CD4-positive, CD25-positive, alpha-beta regulatory T cell (primary cell): ENCODE results near the gene AGAP1. TPM values are rescaled to one million over a fixed set of nuclear protein-coding genes. Genes with fewer than 3 reads are reported as not detected.

Experiments
- ATAC-seq, 2 donors: fragments of 150-1000 bp; cut with Tn5 transposase; one replicate each; pipeline ENCODE4 v1.10.0; 2021; ENCODE audit warnings: low read depth in 2 of 2, moderate number of reproducible peaks in 2 of 2, moderate library complexity in 1 of 2
- DNase-seq, 3 donors: peaks; one replicate each; pipeline versions ENCODE4 v3.0.0 to v3.0.0-alpha.2; 2012 to 2022; ENCODE audit warnings: mixed read lengths in 1 of 3
- H3K27ac ChIP-seq: one replicate; pipeline ENCODE4 v1.7.0; 2013; ENCODE audit warnings: mild to moderate bottlenecking, low read length; ENCODE audit not compliant: insufficient read depth, poor library complexity, severe bottlenecking
- H3K27me3 ChIP-seq: one replicate; pipeline ENCODE4 v1.7.0; 2013; ENCODE audit warnings: low read length; ENCODE audit not compliant: control insufficient read depth, insufficient read depth
- H3K36me3 ChIP-seq: one replicate; pipeline ENCODE4 v1.7.0; 2013; ENCODE audit warnings: mild to moderate bottlenecking, low read length, moderate library complexity; ENCODE audit not compliant: control insufficient read depth, insufficient read depth
- H3K4me1 ChIP-seq: 2 replicates; pipeline ENCODE4 v1.7.0; 2013; ENCODE audit warnings: mild to moderate bottlenecking, low read length; ENCODE audit not compliant: insufficient read depth, control insufficient read depth, poor library complexity, severe bottlenecking
- H3K4me3 ChIP-seq: one replicate; pipeline ENCODE4 v1.7.0; 2013; ENCODE audit warnings: low read depth, mild to moderate bottlenecking, low read length, moderate library complexity
- H3K9me3 ChIP-seq, 2 experiments: 1 replicate in 1 of 2; 2 replicates in 1 of 2; pipeline ENCODE4 v1.7.0; 2013; ENCODE audit warnings: low read length in 2 of 2, mild to moderate bottlenecking in 1 of 2, moderate library complexity in 1 of 2; ENCODE audit not compliant: control insufficient read depth in 2 of 2
- H3K27ac Mint-ChIP-seq, 3 donors: one replicate each; pipeline ENCODE4 v1.8.0; 2020 to 2022; ENCODE audit warnings: mild to moderate bottlenecking in 3 of 3, mixed read lengths in 3 of 3, moderate library complexity in 2 of 3
- H3K27me3 Mint-ChIP-seq: one replicate; pipeline ENCODE4 v1.8.0; 2022; ENCODE audit warnings: mild to moderate bottlenecking, mixed read lengths
- H3K36me3 Mint-ChIP-seq: one replicate; pipeline ENCODE4 v1.8.0; 2020; ENCODE audit warnings: mixed read lengths
- H3K4me1 Mint-ChIP-seq, 4 donors: one replicate each; pipeline ENCODE4 v1.8.0; 2020 to 2022; ENCODE audit warnings: mixed read lengths in 4 of 4, mild to moderate bottlenecking in 1 of 4
- H3K4me3 Mint-ChIP-seq, 4 donors: one replicate each; pipeline ENCODE4 v1.8.0; 2020 to 2022; ENCODE audit warnings: mild to moderate bottlenecking in 4 of 4, mixed read lengths in 4 of 4, moderate library complexity in 3 of 4
- H3K9me3 Mint-ChIP-seq, 7 donors: one replicate each; pipeline ENCODE4 v1.8.0; 2020 to 2022; ENCODE audit warnings: mixed read lengths in 7 of 7, mild to moderate bottlenecking in 3 of 7, moderate library complexity in 2 of 7
- polyA plus RNA-seq, 4 donors: library from polyadenylated mRNA; unstranded; fragments of 300-500 nt; fragmentation: Illumina TruSeq; gene quantifications; one replicate each; pipeline ENCODE4 v1.2.3, GENCODE V29; 2021
- total RNA-seq: library from RNA; stranded (reverse); gene quantifications from one replicate; pipeline ENCODE4 v1.2.3, GENCODE V29; 2022

AGAP1 gene
- total and polyA plus RNA-seq, 5 donors from 2014 or later, result 0.99 TPM; not detected in 4

- Mint-ChIP-seq H3K4me1 (peaks cover 4 to 16% (median 11%) of the 10 kb centered on the region in 4 donors), H3K27me3 (peaks cover 23% of the 10 kb centered on the region), H3K4me3 (no peak overlapping the region), H3K36me3 (no peaks in the 10 kb centered on the region), H3K27ac (no peak overlapping the region), H3K9me3 (peaks cover 0 to 3% (median 0%) of the 10 kb centered on the region in 7 donors)
- Histone ChIP-seq H3K4me3 (no peak overlapping the region), H3K36me3 (no peaks in the 10 kb centered on the region), H3K9me3 (no peaks in the 10 kb centered on the region), H3K27me3 (no peaks in the 10 kb centered on the region), H3K4me1 (peaks cover 6% of the 10 kb centered on the region), H3K27ac (no peak overlapping the region)
- no peak for ATAC-seq
- no peak for DNase-seq
These were observed 461.8 kb downstream of the AGAP1 start for GRCh38 chr2:235955664-235956063.

- Mint-ChIP-seq H3K27ac (no peak overlapping the region), H3K4me1 (peaks cover 4 to 12% (median 8%) of the 10 kb centered on the region in 4 donors), H3K4me3 (no peak overlapping the region), H3K27me3 (peaks cover 28% of the 10 kb centered on the region), H3K36me3 (no peaks in the 10 kb centered on the region), H3K9me3 (peaks cover 0 to 3% (median 0%) of the 10 kb centered on the region in 7 donors)
- Histone ChIP-seq H3K36me3 (no peaks in the 10 kb centered on the region), H3K27ac (no peak overlapping the region), H3K27me3 (no peaks in the 10 kb centered on the region), H3K4me1 (peaks cover 6% of the 10 kb centered on the region), H3K9me3 (no peaks in the 10 kb centered on the region), H3K4me3 (no peak overlapping the region)
- no peak for ATAC-seq
- DNase-seq, result no peak
These were observed 462.6 kb downstream of the AGAP1 start for GRCh38 chr2:235956281-235956970.

GRCh38 chr2:235957251-235957650 lies 463.4 kb downstream of the AGAP1 start:
- Histone ChIP-seq H3K27ac (no peak overlapping the region), H3K4me1 (peaks cover under 1% of the 10 kb centered on the region), H3K4me3 (no peak overlapping the region), H3K9me3 (no peaks in the 10 kb centered on the region), H3K27me3 (no peaks in the 10 kb centered on the region), H3K36me3 (no peaks in the 10 kb centered on the region)
- Mint-ChIP-seq H3K4me3 (no peak overlapping the region), H3K9me3 (peaks cover 0 to 3% (median 0%) of the 10 kb centered on the region in 7 donors), H3K27me3 (peaks cover 22% of the 10 kb centered on the region), H3K4me1 (peaks cover 0 to 5% (median under 1%) of the 10 kb centered on the region in 4 donors), H3K27ac (no peak overlapping the region), H3K36me3 (no peaks in the 10 kb centered on the region)
- ATAC-seq, result no peak
- no peak for DNase-seq

- no peaks in the 10 kb centered on the region for H3K27me3 ChIP-seq
- Mint-ChIP-seq H3K36me3 (no peaks in the 10 kb centered on the region), H3K27me3 (peaks cover 22% of the 10 kb centered on the region), H3K27ac (no peak overlapping the region), H3K4me3 (no peak overlapping the region), H3K9me3 (peaks cover 0 to 3% (median 0%) of the 10 kb centered on the region in 7 donors), H3K4me1 (no peaks in the 10 kb centered on the region)
- H3K4me3 ChIP-seq, result no peak overlapping the region
- H3K4me1 ChIP-seq, result no peaks in the 10 kb centered on the region
- no peaks in the 10 kb centered on the region for H3K9me3 ChIP-seq
- DNase-seq, result no peak
- ATAC-seq, result no peak
- H3K36me3 ChIP-seq, result no peaks in the 10 kb centered on the region
- H3K27ac ChIP-seq, result no peak overlapping the region
These were observed 464.5 kb downstream of the AGAP1 start for GRCh38 chr2:235958221-235958930.

- H3K27ac Mint-ChIP-seq, result no peak overlapping the region
- Histone ChIP-seq H3K4me3 (no peak overlapping the region), H3K27ac (no peak overlapping the region), H3K4me1 (no peaks in the 10 kb centered on the region), H3K9me3 (no peaks in the 10 kb centered on the region), H3K36me3 (no peaks in the 10 kb centered on the region), H3K27me3 (no peaks in the 10 kb centered on the region)
- H3K4me3 Mint-ChIP-seq, result no peak overlapping the region
- peaks cover 0 to 3% (median 0%) of the 10 kb centered on the region in 7 donors for H3K9me3 Mint-ChIP-seq
- ATAC-seq (no peak), DNase-seq (no peak)
- H3K27me3 Mint-ChIP-seq, result peaks cover 22% of the 10 kb centered on the region
- H3K4me1 Mint-ChIP-seq, result no peaks in the 10 kb centered on the region
- H3K36me3 Mint-ChIP-seq, result no peaks in the 10 kb centered on the region
These were observed 465.1 kb downstream of the AGAP1 start for GRCh38 chr2:235958931-235959410.

- no peak overlapping the region for H3K27ac Mint-ChIP-seq
These were observed 466.3 kb downstream of the AGAP1 start for GRCh38 chr2:235960011-235960715.

GRCh38 chr2:235960716-235961640 lies 467.1 kb downstream of the AGAP1 start:
- H3K9me3 ChIP-seq, result no peaks in the 10 kb centered on the region
- H3K27ac ChIP-seq, result no peak overlapping the region
- Mint-ChIP-seq H3K27me3 (peaks cover 18% of the 10 kb centered on the region), H3K27ac (peak overlapping the region in 1 of 3 donors; percentile 79), H3K4me1 (no peaks in the 10 kb centered on the region), H3K36me3 (no peaks in the 10 kb centered on the region), H3K9me3 (peaks cover 0 to 3% (median 0%) of the 10 kb centered on the region in 7 donors), H3K4me3 (no peak overlapping the region)
- no peaks in the 10 kb centered on the region for H3K4me1 ChIP-seq
- ATAC-seq (no peak), DNase-seq (no peak)
- H3K27me3 ChIP-seq, result no peaks in the 10 kb centered on the region
- H3K4me3 ChIP-seq, result no peak overlapping the region
- no peaks in the 10 kb centered on the region for H3K36me3 ChIP-seq

More at GRCh38 chr2:235960011-235960715, 466.3 kb downstream of the AGAP1 start:
- H3K4me3 Mint-ChIP-seq, result no peak overlapping the region
- H3K27me3 ChIP-seq, result no peaks in the 10 kb centered on the region
- H3K9me3 Mint-ChIP-seq, result peaks cover 0 to 3% (median 0%) of the 10 kb centered on the region in 7 donors
- no peaks in the 10 kb centered on the region for H3K36me3 ChIP-seq
- no peak overlapping the region for H3K4me3 ChIP-seq
- no peak for ATAC-seq
- H3K27ac ChIP-seq, result no peak overlapping the region
- no peak for DNase-seq
- peaks cover 24% of the 10 kb centered on the region for H3K27me3 Mint-ChIP-seq
- H3K4me1 Mint-ChIP-seq, result no peaks in the 10 kb centered on the region
- H3K4me1 ChIP-seq, result no peaks in the 10 kb centered on the region
- no peaks in the 10 kb centered on the region for H3K9me3 ChIP-seq
- H3K36me3 Mint-ChIP-seq, result no peaks in the 10 kb centered on the region
